ENCODE measurements around the gene NTS.

DNA sequence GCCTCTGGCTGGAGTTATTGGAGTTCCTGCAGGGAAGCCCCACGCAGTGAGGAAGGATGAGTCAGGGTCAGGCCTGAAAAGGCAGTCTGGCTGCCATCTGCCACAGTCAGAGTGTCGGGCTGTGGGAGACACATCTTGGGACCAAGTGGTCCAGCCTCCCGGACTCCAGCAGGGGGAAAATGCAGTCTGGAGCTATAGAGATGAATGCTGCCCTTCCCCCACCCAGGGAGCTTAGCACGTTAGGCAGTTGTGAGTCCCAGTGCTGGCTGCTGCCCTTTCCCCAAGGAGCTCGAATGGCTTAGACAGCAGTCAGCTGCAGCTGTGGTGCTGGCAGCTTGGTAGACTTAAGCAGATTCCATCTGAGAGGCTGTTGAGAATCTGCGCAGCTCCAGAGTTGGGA lies 8.2 kb upstream of the NTS start:
- TF ChIP-seq, protein P1, sequence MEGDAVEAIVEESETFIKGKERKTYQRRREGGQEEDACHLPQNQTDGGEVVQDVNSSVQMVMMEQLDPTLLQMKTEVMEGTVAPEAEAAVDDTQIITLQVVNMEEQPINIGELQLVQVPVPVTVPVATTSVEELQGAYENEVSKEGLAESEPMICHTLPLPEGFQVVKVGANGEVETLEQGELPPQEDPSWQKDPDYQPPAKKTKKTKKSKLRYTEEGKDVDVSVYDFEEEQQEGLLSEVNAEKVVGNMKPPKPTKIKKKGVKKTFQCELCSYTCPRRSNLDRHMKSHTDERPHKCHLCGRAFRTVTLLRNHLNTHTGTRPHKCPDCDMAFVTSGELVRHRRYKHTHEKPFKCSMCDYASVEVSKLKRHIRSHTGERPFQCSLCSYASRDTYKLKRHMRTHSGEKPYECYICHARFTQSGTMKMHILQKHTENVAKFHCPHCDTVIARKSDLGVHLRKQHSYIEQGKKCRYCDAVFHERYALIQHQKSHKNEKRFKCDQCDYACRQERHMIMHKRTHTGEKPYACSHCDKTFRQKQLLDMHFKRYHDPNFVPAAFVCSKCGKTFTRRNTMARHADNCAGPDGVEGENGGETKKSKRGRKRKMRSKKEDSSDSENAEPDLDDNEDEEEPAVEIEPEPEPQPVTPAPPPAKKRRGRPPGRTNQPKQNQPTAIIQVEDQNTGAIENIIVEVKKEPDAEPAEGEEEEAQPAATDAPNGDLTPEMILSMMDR (IDR thresholded peaks at IDR 0.05): no peak
- no peak for TF ChIP-seq POLR2A (IDR thresholded peaks at IDR 0.05)
